ENCODE measurements around the gene ZNF660.
A peak's percentile ranks its signal among the peaks of the same experiment; 100 is the strongest.

The ZNF660 gene

GRCh38 chr3:44555723-44556122 is 29.0 kb upstream of the ZNF660 start:
- H3K9ac ChIP-seq (ENCODE audit: low read length), result peak overlapping the region; percentile 48
- no peak overlapping the region for H3K27ac ChIP-seq (ENCODE audit: low read depth, low read length)
- H3K9me3 ChIP-seq (ENCODE audit: insufficient read depth, low read length), result no peaks in the 10 kb centered on the region
- TF ChIP-seq EZH2phosphoT487 (conservative IDR thresholded peaks at IDR 0.05; ENCODE audit: low read length), result no peak
- TF ChIP-seq, protein P1, sequence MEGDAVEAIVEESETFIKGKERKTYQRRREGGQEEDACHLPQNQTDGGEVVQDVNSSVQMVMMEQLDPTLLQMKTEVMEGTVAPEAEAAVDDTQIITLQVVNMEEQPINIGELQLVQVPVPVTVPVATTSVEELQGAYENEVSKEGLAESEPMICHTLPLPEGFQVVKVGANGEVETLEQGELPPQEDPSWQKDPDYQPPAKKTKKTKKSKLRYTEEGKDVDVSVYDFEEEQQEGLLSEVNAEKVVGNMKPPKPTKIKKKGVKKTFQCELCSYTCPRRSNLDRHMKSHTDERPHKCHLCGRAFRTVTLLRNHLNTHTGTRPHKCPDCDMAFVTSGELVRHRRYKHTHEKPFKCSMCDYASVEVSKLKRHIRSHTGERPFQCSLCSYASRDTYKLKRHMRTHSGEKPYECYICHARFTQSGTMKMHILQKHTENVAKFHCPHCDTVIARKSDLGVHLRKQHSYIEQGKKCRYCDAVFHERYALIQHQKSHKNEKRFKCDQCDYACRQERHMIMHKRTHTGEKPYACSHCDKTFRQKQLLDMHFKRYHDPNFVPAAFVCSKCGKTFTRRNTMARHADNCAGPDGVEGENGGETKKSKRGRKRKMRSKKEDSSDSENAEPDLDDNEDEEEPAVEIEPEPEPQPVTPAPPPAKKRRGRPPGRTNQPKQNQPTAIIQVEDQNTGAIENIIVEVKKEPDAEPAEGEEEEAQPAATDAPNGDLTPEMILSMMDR (IDR thresholded peaks at IDR 0.05; ENCODE audit: insufficient read depth, low read length, poor library complexity, severe bottlenecking), result no peak
- no peaks in the 10 kb centered on the region for H3K27me3 ChIP-seq (ENCODE audit: low read length)
- H2AFZ ChIP-seq (ENCODE audit: low read depth, low read length, severe bottlenecking), result peak overlapping the region; percentile 81
- H3K36me3 ChIP-seq (ENCODE audit: low read length), result no peaks in the 10 kb centered on the region
- no peaks in the 10 kb centered on the region for H3K79me2 ChIP-seq (ENCODE audit: insufficient read depth, low read length)
- H3K9me2 ChIP-seq (replicated peaks; ENCODE audit: insufficient read depth, low read length), result no peaks in the 10 kb centered on the region
- peak overlapping the region; percentile 63 for H3K4me2 ChIP-seq (ENCODE audit: low read depth, low read length, poor library complexity, severe bottlenecking)
- peak overlapping the region; percentile 55 for H3K4me3 ChIP-seq (ENCODE audit: insufficient read depth, low read length, poor library complexity, severe bottlenecking)
- no peaks in the 10 kb centered on the region for H3F3A ChIP-seq (ENCODE audit: insufficient read depth)
- no peaks in the 10 kb centered on the region for H4K20me1 ChIP-seq (ENCODE audit: low read depth, low read length)

DNA sequence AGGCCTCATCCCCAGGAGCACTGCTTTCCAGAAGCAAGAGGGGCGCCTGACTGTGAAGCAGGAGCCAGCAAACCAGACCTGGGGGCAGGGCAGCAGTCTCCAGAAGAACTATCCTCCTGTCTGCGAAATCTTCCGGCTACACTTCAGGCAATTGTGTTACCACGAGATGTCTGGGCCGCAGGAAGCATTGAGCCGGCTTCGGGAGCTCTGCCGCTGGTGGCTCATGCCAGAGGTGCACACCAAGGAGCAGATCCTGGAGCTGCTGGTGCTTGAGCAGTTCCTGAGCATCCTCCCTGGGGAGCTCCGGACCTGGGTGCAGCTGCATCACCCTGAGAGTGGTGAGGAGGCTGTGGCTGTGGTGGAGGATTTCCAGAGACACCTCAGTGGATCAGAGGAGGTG is 27.7 kb upstream of the ZNF660 start:
- Histone ChIP-seq H3K27me3 (ENCODE audit: low read length) (no peaks in the 10 kb centered on the region), H3K9me3 (ENCODE audit: insufficient read depth, low read length) (peaks cover 3% of the 10 kb centered on the region; the same call in 1 of the 2 replicates), H3K4me3 (ENCODE audit: insufficient read depth, low read length, poor library complexity, severe bottlenecking) (no peak overlapping the region), H3K79me2 (ENCODE audit: insufficient read depth, low read length) (no peaks in the 10 kb centered on the region), H2AFZ (ENCODE audit: low read depth, low read length, severe bottlenecking) (no peak overlapping the region), H4K20me1 (ENCODE audit: low read depth, low read length) (no peaks in the 10 kb centered on the region), H3K9me2 (replicated peaks; ENCODE audit: insufficient read depth, low read length) (no peaks in the 10 kb centered on the region), H3K4me2 (ENCODE audit: low read depth, low read length, poor library complexity, severe bottlenecking) (no peak overlapping the region), H3K27ac (ENCODE audit: low read depth, low read length) (no peak overlapping the region), H3F3A (ENCODE audit: insufficient read depth) (no peaks in the 10 kb centered on the region), H3K36me3 (ENCODE audit: low read length) (no peaks in the 10 kb centered on the region), H3K9ac (ENCODE audit: low read length) (no peak overlapping the region)
- TF ChIP-seq, protein P1 (IDR thresholded peaks at IDR 0.05; ENCODE audit: insufficient read depth, low read length, poor library complexity, severe bottlenecking), result no peak
- TF ChIP-seq EZH2phosphoT487 (conservative IDR thresholded peaks at IDR 0.05; ENCODE audit: low read length), result no peak

DNA sequence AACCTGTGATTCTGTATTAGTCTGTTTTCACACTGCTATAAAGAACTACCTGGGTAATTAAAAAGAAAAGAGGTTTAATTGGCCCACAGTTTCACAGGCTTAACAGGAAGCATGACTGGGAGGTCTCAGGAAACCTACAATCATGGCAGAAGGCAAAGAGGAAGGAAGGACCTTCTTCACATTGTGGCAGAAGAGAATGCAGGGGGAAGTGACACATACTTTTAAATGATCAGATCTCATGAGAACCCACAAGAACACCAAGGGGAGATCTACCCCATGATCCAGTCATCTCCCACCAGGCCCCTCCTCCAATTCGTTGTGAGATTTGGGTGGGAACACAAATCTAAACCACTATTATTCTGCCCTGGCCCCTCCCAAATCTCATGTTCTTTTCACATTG is 23.7 kb upstream of the ZNF660 start:
- H4K20me1 ChIP-seq (ENCODE audit: low read depth, low read length), result no peaks in the 10 kb centered on the region
- no peaks in the 10 kb centered on the region for H3K27me3 ChIP-seq (ENCODE audit: low read length)
- H3K9ac ChIP-seq (ENCODE audit: low read length), result no peak overlapping the region
- H3K79me2 ChIP-seq (ENCODE audit: insufficient read depth, low read length), result no peaks in the 10 kb centered on the region
- no peaks in the 10 kb centered on the region for H3F3A ChIP-seq (ENCODE audit: insufficient read depth)
- H3K27ac ChIP-seq (ENCODE audit: low read depth, low read length), result no peak overlapping the region
- TF ChIP-seq, protein P1 (IDR thresholded peaks at IDR 0.05; ENCODE audit: insufficient read depth, low read length, poor library complexity, severe bottlenecking), result no peak
- TF ChIP-seq EZH2phosphoT487 (conservative IDR thresholded peaks at IDR 0.05; ENCODE audit: low read length), result no peak
- no peaks in the 10 kb centered on the region for H3K9me2 ChIP-seq (replicated peaks; ENCODE audit: insufficient read depth, low read length)
- H3K4me2 ChIP-seq (ENCODE audit: low read depth, low read length, poor library complexity, severe bottlenecking), result no peak overlapping the region
- H3K9me3 ChIP-seq (ENCODE audit: insufficient read depth, low read length), result peaks cover 3% of the 10 kb centered on the region; the same call in 1 of the 2 replicates
- no peak overlapping the region for H2AFZ ChIP-seq (ENCODE audit: low read depth, low read length, severe bottlenecking)
- H3K4me3 ChIP-seq (ENCODE audit: insufficient read depth, low read length, poor library complexity, severe bottlenecking), result no peak overlapping the region
- no peaks in the 10 kb centered on the region for H3K36me3 ChIP-seq (ENCODE audit: low read length)

All from SU-DHL-6 (cell line).